Measurements from ENCODE around the gene PASD1. TPM values are rescaled to one million over a fixed set of nuclear protein-coding genes. Genes with fewer than 3 reads are reported as not detected.

The PASD1 gene
- total RNA-seq, 1 donor from 2014 or later: not detected

GRCh38 chrX:151633157-151633556, 69.7 kb downstream of the PASD1 start:
- H3K36me3 ChIP-seq: no peaks in the 10 kb centered on the region
- DNase-seq: no peak
- no peak overlapping the region for H3K27ac ChIP-seq (replicated peaks)
- H3K4me3 ChIP-seq: no peak overlapping the region
- H3K9me3 ChIP-seq (replicated peaks): no peaks in the 10 kb centered on the region
- intact Hi-C loops (cut with micrococcal nuclease): no loop called here
- H3K4me1 ChIP-seq: no peaks in the 10 kb centered on the region
- TF ChIP-seq CTCF (IDR thresholded peaks at IDR 0.05; ENCODE audit: borderline replicate concordance): no peak
- H3K27me3 ChIP-seq (ENCODE audit: low read depth): no peaks in the 10 kb centered on the region

GRCh38 chrX:151634937-151635336, 71.5 kb downstream of the PASD1 start:
- Histone ChIP-seq H3K4me1 (no peaks in the 10 kb centered on the region), H3K27ac (replicated peaks) (no peak overlapping the region), H3K9me3 (replicated peaks) (no peaks in the 10 kb centered on the region), H3K4me3 (no peak overlapping the region), H3K27me3 (ENCODE audit: low read depth) (no peaks in the 10 kb centered on the region), H3K36me3 (no peaks in the 10 kb centered on the region)
- no peak for TF ChIP-seq CTCF (IDR thresholded peaks at IDR 0.05; ENCODE audit: borderline replicate concordance)
- no peak for DNase-seq
- intact Hi-C loops (cut with micrococcal nuclease): no loop called here

GRCh38 chrX:151641564-151641963, 78.1 kb downstream of the PASD1 start:
- Histone ChIP-seq H3K4me1 (no peaks in the 10 kb centered on the region), H3K4me3 (no peak overlapping the region), H3K27ac (replicated peaks) (no peak overlapping the region), H3K27me3 (ENCODE audit: low read depth) (no peaks in the 10 kb centered on the region), H3K9me3 (replicated peaks) (no peaks in the 10 kb centered on the region), H3K36me3 (no peaks in the 10 kb centered on the region)
- no peak for TF ChIP-seq CTCF (IDR thresholded peaks at IDR 0.05; ENCODE audit: borderline replicate concordance)
- DNase-seq: no peak
- intact Hi-C loops (cut with micrococcal nuclease): no loop called here

- intact Hi-C loops (cut with micrococcal nuclease): no loop called here
- no peaks in the 10 kb centered on the region for H3K36me3 ChIP-seq
- no peak for DNase-seq
- H3K4me1 ChIP-seq: no peaks in the 10 kb centered on the region
- H3K4me3 ChIP-seq: no peak overlapping the region
- TF ChIP-seq CTCF (IDR thresholded peaks at IDR 0.05; ENCODE audit: borderline replicate concordance): no peak
- no peaks in the 10 kb centered on the region for H3K9me3 ChIP-seq (replicated peaks)
- no peak overlapping the region for H3K27ac ChIP-seq (replicated peaks)
- H3K27me3 ChIP-seq (ENCODE audit: low read depth): no peaks in the 10 kb centered on the region
Measured at GRCh38 chrX:151675121-151675746, 111.8 kb downstream of the PASD1 start.

GRCh38 chrX:151676196-151676595, 112.7 kb downstream of the PASD1 start:
- Histone ChIP-seq H3K27me3 (ENCODE audit: low read depth) (no peaks in the 10 kb centered on the region), H3K36me3 (no peaks in the 10 kb centered on the region), H3K27ac (replicated peaks) (no peak overlapping the region), H3K4me1 (no peaks in the 10 kb centered on the region), H3K9me3 (replicated peaks) (no peaks in the 10 kb centered on the region), H3K4me3 (no peak overlapping the region)
- TF ChIP-seq CTCF (IDR thresholded peaks at IDR 0.05; ENCODE audit: borderline replicate concordance): no peak
- no peak for DNase-seq
- intact Hi-C loops (cut with micrococcal nuclease): no loop called here
